Mesendoderm (in vitro differentiated cells): ENCODE results near the gene AP1S3.

Experiments
- DNase-seq: peaks from one replicate; pipeline ENCODE4 v3.0.0; 2013
- H2AK5ac ChIP-seq: 2 replicates; pipeline ENCODE4 v1.6.1; 2013; ENCODE audit warnings: low read length, inconsistent platforms
- H2BK120ac ChIP-seq: 2 replicates; pipeline ENCODE4 v1.6.1; 2013; ENCODE audit warnings: low read depth, mild to moderate bottlenecking, low read length, moderate library complexity, mixed read lengths
- H2BK15ac ChIP-seq: replicated peaks from 2 replicates; pipeline ENCODE4 v1.6.1; 2013; ENCODE audit warnings: low read depth, mild to moderate bottlenecking, moderate library complexity
- H2BK5ac ChIP-seq: 2 replicates; pipeline ENCODE4 v1.6.1; 2013; ENCODE audit warnings: low read length, inconsistent platforms
- H3K18ac ChIP-seq: 2 replicates; pipeline ENCODE4 v1.6.1; 2013; ENCODE audit warnings: mild to moderate bottlenecking, low read length, mixed read lengths
- H3K23ac ChIP-seq: one replicate; pipeline ENCODE4 v1.6.1; 2013; ENCODE audit warnings: low read length
- H3K27ac ChIP-seq: 2 replicates; pipeline ENCODE4 v1.5.1; 2013; ENCODE audit warnings: low read depth, mild to moderate bottlenecking, inconsistent platforms, low read length, moderate library complexity
- H3K27me3 ChIP-seq: 2 replicates; pipeline ENCODE4 v1.6.1; 2013; ENCODE audit warnings: low read length, control low read depth, mild to moderate bottlenecking, inconsistent platforms; ENCODE audit not compliant: insufficient read depth, poor library complexity
- H3K36me3 ChIP-seq: 2 replicates; pipeline ENCODE4 v1.6.1; 2013; ENCODE audit warnings: low read length, inconsistent platforms; ENCODE audit not compliant: control insufficient read depth, insufficient read depth
- H3K4ac ChIP-seq: one replicate; pipeline ENCODE4 v1.6.1; 2013; ENCODE audit warnings: low read depth, mild to moderate bottlenecking, low read length, moderate library complexity
- H3K4me1 ChIP-seq: 2 replicates; pipeline ENCODE4 v1.6.1; 2013; ENCODE audit warnings: low read depth, low read length, inconsistent platforms; ENCODE audit not compliant: control insufficient read depth
- H3K4me2 ChIP-seq: 2 replicates; pipeline ENCODE4 v1.6.1; 2013; ENCODE audit warnings: low read length
- H3K4me3 ChIP-seq: 2 replicates; pipeline ENCODE4 v1.5.1; 2013; ENCODE audit warnings: mild to moderate bottlenecking, low read length
- H3K56ac ChIP-seq: one replicate; pipeline ENCODE4 v1.6.1; 2013; ENCODE audit warnings: low read length
- H3K79me1 ChIP-seq: 2 replicates; pipeline ENCODE4 v1.6.1; 2013; ENCODE audit warnings: low read length, inconsistent platforms
- H3K79me2 ChIP-seq: 2 replicates; pipeline ENCODE4 v1.6.1; 2013; ENCODE audit warnings: mild to moderate bottlenecking, low read length; ENCODE audit not compliant: control insufficient read depth, insufficient read depth
- H3K9ac ChIP-seq: 2 replicates; pipeline ENCODE4 v1.6.1; 2013; ENCODE audit warnings: low read length, inconsistent platforms
- H4K5ac ChIP-seq: one replicate; pipeline ENCODE4 v1.6.1; 2013; ENCODE audit warnings: low read length
- H4K8ac ChIP-seq: one replicate; pipeline ENCODE4 v1.6.1; 2013; ENCODE audit warnings: low read depth, mild to moderate bottlenecking, control low read depth, low read length, moderate library complexity
- WGBS: extraction: QIAGEN DNeasy Blood & Tissue Kit; methylation state at CpG from one replicate; pipeline ENCODE4 v1.1.7; 2013; ENCODE audit warnings: low lambda C conversion rate, missing lambda C conversion rate; ENCODE audit not compliant: insufficient coverage; ENCODE audit errors: extremely low coverage; 5-methylcytosine and 5-hydroxymethylcytosine counted together

AP1S3 gene

DNA sequence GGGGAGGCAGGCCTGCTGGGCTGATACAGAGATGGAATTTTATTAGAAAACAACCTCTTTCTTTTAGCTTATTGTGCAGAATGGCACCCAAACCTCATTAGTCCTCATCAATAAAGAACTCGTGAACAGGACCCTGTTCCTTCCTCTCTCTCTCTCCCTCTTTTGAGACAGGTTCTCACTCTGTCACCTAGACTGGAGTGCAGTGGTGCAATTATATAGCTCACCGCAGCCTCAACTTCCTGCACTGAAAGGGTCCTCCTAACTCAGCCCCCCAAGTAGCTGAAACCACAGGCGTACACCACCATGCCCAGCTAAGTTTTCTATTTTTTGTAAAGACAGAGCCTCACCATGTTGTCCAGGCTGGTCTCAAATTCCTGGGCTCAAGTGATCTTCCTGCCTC lies 21.7 kb upstream of the AP1S3 start:
- Histone ChIP-seq H2BK120ac (no peak overlapping the region), H3K36me3 (no peaks in the 10 kb centered on the region), H3K9ac (no peak overlapping the region), H3K4me1 (no peaks in the 10 kb centered on the region), H2BK5ac (no peak overlapping the region), H3K56ac (no peak overlapping the region), H2AK5ac (no peak overlapping the region), H3K18ac (no peak overlapping the region), H2BK15ac (no peak overlapping the region), H3K23ac (no peak overlapping the region), H4K5ac (no peak overlapping the region), H3K79me1 (no peaks in the 10 kb centered on the region), H3K79me2 (no peaks in the 10 kb centered on the region), H3K4me2 (no peak overlapping the region), H3K4me3 (no peak overlapping the region), H3K27ac (no peak overlapping the region), H4K8ac (no peak overlapping the region), H3K4ac (no peak overlapping the region), H3K27me3 (no peaks in the 10 kb centered on the region)
- no peak for DNase-seq
- WGBS = no CpG with 5 or more reads among the region's 3 CpGs

DNA sequence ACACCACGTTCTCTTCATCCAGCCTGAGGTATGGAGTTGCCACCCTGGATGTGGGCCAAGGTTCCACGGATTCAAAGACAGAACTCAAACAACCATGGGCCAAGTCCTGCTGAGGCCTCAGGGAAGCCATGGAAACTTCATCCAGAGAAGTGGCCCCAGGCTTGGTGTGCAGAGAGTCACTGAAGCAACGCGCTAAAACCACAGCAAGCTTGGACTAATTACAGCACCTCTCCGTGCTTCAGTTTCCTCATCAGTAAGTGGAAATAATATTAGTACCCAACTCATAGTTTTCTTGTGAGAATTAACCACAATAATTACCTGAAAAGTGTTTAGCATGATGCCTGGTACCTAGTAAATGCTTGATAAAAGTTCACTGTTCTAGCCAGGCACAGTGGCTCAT lies 19.2 kb upstream of the AP1S3 start:
- DNase-seq = no peak
- Histone ChIP-seq H3K4me3 (no peak overlapping the region), H3K56ac (no peak overlapping the region), H3K4me1 (no peaks in the 10 kb centered on the region), H3K4me2 (no peak overlapping the region), H3K79me1 (no peaks in the 10 kb centered on the region), H3K9ac (no peak overlapping the region), H2BK5ac (no peak overlapping the region), H4K5ac (no peak overlapping the region), H3K36me3 (no peaks in the 10 kb centered on the region), H2BK15ac (no peak overlapping the region), H3K27ac (no peak overlapping the region), H3K18ac (no peak overlapping the region), H3K27me3 (no peaks in the 10 kb centered on the region), H2BK120ac (no peak overlapping the region), H4K8ac (no peak overlapping the region), H3K4ac (no peak overlapping the region), H3K79me2 (no peaks in the 10 kb centered on the region), H2AK5ac (no peak overlapping the region), H3K23ac (no peak overlapping the region)
- WGBS = no CpG with 5 or more reads among the region's 5 CpGs

DNA sequence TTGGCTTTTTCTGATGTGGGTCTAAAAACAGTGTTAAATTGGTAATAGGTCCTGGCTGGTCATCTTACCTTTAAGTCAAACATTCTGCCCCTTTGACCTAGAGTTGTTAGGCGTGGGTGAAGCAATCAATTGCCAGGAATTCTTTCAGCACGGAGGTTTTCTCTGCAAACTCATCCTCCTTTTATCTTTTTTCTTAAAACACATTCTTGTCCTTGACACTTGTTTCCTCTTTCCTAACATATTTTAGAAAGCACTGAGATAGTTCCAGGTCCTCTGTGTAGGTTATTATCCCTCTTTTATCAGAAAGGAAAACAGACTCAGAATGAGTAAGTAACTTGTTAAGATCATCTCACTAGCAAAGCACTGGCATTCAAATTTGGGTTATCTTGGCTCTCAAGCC lies 18.6 kb upstream of the AP1S3 start:
- Histone ChIP-seq H3K79me1 (no peaks in the 10 kb centered on the region), H3K9ac (no peak overlapping the region), H3K27me3 (no peaks in the 10 kb centered on the region), H3K4me1 (no peaks in the 10 kb centered on the region), H2BK15ac (no peak overlapping the region), H3K4ac (no peak overlapping the region), H4K5ac (no peak overlapping the region), H3K79me2 (no peaks in the 10 kb centered on the region), H3K4me3 (no peak overlapping the region), H4K8ac (no peak overlapping the region), H3K36me3 (no peaks in the 10 kb centered on the region), H3K56ac (no peak overlapping the region), H3K18ac (no peak overlapping the region), H3K4me2 (no peak overlapping the region), H2BK5ac (no peak overlapping the region), H3K23ac (no peak overlapping the region), H3K27ac (no peak overlapping the region), H2AK5ac (no peak overlapping the region), H2BK120ac (no peak overlapping the region)
- no peak for DNase-seq
- WGBS = no CpG with 5 or more reads among the region's 2 CpGs

- H3K18ac ChIP-seq = no peak overlapping the region
- no peaks in the 10 kb centered on the region for H3K79me2 ChIP-seq
- no peak overlapping the region for H3K4me3 ChIP-seq
- H3K27me3 ChIP-seq = no peaks in the 10 kb centered on the region
- no peak overlapping the region for H3K56ac ChIP-seq
- no peak overlapping the region for H2AK5ac ChIP-seq
- H4K8ac ChIP-seq = no peak overlapping the region
- H3K23ac ChIP-seq = no peak overlapping the region
- H3K9ac ChIP-seq = no peak overlapping the region
- H3K4ac ChIP-seq = no peak overlapping the region
- DNase-seq = no peak
- H3K27ac ChIP-seq = no peak overlapping the region
- no CpG with 5 or more reads among the region's 5 CpGs for WGBS
- H3K79me1 ChIP-seq = no peaks in the 10 kb centered on the region
- no peak overlapping the region for H2BK120ac ChIP-seq
- H3K36me3 ChIP-seq = no peaks in the 10 kb centered on the region
- no peak overlapping the region for H4K5ac ChIP-seq
- H3K4me2 ChIP-seq = no peak overlapping the region
- H2BK5ac ChIP-seq = no peak overlapping the region
- H3K4me1 ChIP-seq = no peaks in the 10 kb centered on the region
- no peak overlapping the region for H2BK15ac ChIP-seq
Measured at GRCh38 chr2:223855426-223855825, 18.0 kb upstream of the AP1S3 start.

- Histone ChIP-seq H3K18ac (no peak overlapping the region), H3K79me1 (no peaks in the 10 kb centered on the region), H3K27me3 (no peaks in the 10 kb centered on the region), H2BK15ac (no peak overlapping the region), H2BK5ac (no peak overlapping the region), H3K9ac (no peak overlapping the region), H3K23ac (no peak overlapping the region), H3K56ac (no peak overlapping the region), H2BK120ac (no peak overlapping the region), H2AK5ac (no peak overlapping the region), H3K4ac (no peak overlapping the region), H3K27ac (no peak overlapping the region), H3K4me1 (no peaks in the 10 kb centered on the region), H3K4me3 (no peak overlapping the region), H4K5ac (no peak overlapping the region), H3K79me2 (no peaks in the 10 kb centered on the region), H3K4me2 (no peak overlapping the region), H4K8ac (no peak overlapping the region), H3K36me3 (no peaks in the 10 kb centered on the region)
- WGBS = no CpG with 5 or more reads among the region's 2 CpGs
- no peak for DNase-seq
Measured at GRCh38 chr2:223854741-223855140, 17.4 kb upstream of the AP1S3 start.

GRCh38 chr2:223853425-223853837 lies 16.0 kb upstream of the AP1S3 start:
- DNase-seq = no peak
- Histone ChIP-seq H2BK120ac (no peak overlapping the region), H3K27ac (no peak overlapping the region), H3K27me3 (no peaks in the 10 kb centered on the region), H2AK5ac (no peak overlapping the region), H3K9ac (no peak overlapping the region), H3K4me1 (no peaks in the 10 kb centered on the region), H3K4ac (no peak overlapping the region), H3K79me2 (no peaks in the 10 kb centered on the region), H3K4me3 (no peak overlapping the region), H3K4me2 (no peak overlapping the region), H3K36me3 (no peaks in the 10 kb centered on the region), H3K18ac (no peak overlapping the region), H3K56ac (no peak overlapping the region), H3K23ac (no peak overlapping the region), H4K5ac (no peak overlapping the region), H4K8ac (no peak overlapping the region), H2BK5ac (no peak overlapping the region), H3K79me1 (no peaks in the 10 kb centered on the region), H2BK15ac (no peak overlapping the region)
- no CpG with 5 or more reads among the region's 3 CpGs for WGBS
